ENCODE results near the gene SARM1.

The SARM1 gene

DNA sequence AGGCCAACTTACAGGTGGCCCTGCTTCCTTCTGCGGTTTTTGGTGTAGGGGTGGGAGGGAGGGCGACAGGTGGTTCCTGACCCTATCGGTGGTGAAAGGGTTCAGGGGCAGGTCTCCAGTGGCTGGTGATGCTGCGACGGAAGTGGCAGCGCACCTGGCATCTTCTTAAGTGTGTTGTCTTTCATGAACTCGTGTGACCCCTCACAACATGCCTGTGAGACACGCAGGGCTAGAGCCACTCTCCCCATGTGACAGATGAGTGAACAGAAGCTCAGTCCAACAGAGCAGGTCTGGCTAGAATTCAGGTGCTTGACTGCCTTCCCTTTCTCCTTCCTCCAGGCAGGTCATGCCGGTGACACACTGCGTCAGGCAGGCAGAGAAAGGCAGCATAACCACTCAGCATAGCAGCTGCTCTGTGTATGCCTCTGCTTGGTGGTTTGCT, 28.0 kb upstream of the SARM1 start:
- DNase-seq: no peak
- no peaks in the 10 kb centered on the region for H3K36me3 ChIP-seq
- H3K9me3 ChIP-seq: no peaks in the 10 kb centered on the region

DNA sequence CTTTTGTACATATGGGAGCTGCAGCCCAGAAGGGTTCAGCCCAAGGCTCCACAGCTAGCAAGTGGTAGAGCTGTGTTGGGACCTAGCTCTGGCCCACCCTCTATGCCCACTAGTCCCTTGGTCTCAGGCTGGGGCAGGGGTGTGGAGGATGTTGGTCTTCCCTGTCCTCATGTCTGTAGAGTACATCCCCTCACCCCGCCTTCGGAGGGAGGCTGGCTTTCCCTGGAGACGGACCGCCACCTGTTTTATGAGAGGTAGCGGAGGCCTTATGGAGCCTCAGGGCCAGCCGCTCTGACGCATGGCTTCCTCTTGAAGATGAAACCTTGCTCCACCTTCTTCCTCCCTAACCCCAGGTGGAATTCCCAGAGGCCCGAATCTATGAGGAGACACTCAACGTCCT, 27.5 kb upstream of the SARM1 start:
- Histone ChIP-seq H3K4me1 (no peaks in the 10 kb centered on the region), H3K36me3 (no peaks in the 10 kb centered on the region), H3K9me3 (no peaks in the 10 kb centered on the region), H3K27me3 (no peaks in the 10 kb centered on the region), H3K4me3 (ENCODE audit: low read depth, low read length) (no peak overlapping the region)
- DNase-seq: no peak
- no peak for TF ChIP-seq CTCF (IDR thresholded peaks at IDR 0.05; ENCODE audit: low read depth, low read length)

More for the DNA sequence above, 28.0 kb upstream of the SARM1 start:
- Histone ChIP-seq H3K4me1 (no peaks in the 10 kb centered on the region), H3K4me3 (ENCODE audit: low read depth, low read length) (no peak overlapping the region), H3K27me3 (no peaks in the 10 kb centered on the region)
- TF ChIP-seq CTCF (IDR thresholded peaks at IDR 0.05; ENCODE audit: low read depth, low read length): no peak

DNA sequence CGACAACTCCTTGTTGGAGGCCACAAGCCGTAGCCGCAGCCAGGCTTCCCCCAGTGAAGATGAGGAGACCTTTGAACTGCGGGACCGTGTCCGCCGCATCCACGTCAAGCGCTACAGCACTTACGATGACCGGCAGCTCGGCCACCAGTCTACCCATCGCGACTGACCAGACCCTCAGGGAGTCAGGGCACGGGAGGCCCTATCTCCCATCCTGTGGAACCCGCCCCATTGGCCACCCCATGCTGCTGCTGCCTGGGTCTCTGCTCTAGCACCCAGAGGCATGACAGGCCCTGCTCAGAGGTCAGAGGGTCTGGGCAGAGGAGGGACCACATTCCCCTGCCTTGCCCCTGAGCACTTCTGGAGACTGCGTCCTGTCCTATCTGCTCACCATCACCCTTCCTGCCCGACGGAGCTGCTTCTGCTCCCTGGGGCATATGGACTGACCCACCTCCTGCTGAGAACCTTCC, 27.0 kb upstream of the SARM1 start:
- Histone ChIP-seq H3K4me3 (ENCODE audit: low read depth, low read length) (no peak overlapping the region), H3K9me3 (no peaks in the 10 kb centered on the region), H3K27me3 (no peaks in the 10 kb centered on the region), H3K4me1 (no peaks in the 10 kb centered on the region), H3K36me3 (no peaks in the 10 kb centered on the region)
- DNase-seq: no peak
- no peak for TF ChIP-seq CTCF (IDR thresholded peaks at IDR 0.05; ENCODE audit: low read depth, low read length)

DNA sequence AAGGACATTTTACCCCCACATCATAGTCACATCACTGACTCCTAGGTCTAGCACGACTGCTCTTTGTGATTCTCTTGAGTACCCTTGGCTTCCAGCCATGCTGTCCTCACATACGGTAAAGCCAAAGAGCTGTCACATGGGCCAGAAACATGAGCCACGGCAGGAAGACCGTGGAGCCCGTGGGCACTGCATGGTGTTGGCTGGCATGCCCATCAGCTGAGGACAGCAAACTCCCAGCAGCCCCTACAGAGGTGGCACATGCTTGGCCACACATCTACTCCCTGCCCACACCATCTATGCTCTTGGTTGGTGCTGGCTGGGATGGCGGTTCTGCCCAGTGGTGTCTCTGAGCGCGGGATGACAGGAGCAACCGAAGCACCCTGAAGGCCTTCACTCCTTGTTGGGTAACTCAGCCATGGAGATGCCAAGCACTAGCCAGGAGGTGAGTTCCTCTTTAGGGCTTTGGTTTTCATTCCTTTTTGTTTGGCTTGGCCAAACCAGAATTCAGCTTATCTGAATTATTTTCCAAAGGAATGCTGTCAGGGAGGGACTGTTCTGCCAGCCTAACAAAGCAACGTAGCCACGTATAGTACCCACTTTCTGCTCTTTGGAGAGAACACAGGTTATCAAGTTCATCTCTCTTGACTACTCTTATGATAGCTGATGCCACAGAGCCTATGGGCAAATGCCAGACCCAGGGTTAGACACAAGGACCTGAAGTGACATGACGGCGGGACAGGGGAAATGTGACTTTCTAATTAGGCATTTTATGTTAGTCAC, 25.9 kb upstream of the SARM1 start:
- Histone ChIP-seq H3K36me3 (no peaks in the 10 kb centered on the region), H3K4me1 (no peaks in the 10 kb centered on the region), H3K27me3 (no peaks in the 10 kb centered on the region), H3K9me3 (no peaks in the 10 kb centered on the region), H3K4me3 (ENCODE audit: low read depth, low read length) (no peak overlapping the region)
- no peak for DNase-seq
- no peak for TF ChIP-seq CTCF (IDR thresholded peaks at IDR 0.05; ENCODE audit: low read depth, low read length)

GRCh38 chr17:28346199-28346580, 25.3 kb upstream of the SARM1 start:
- H3K9me3 ChIP-seq: no peaks in the 10 kb centered on the region
- H3K4me1 ChIP-seq: no peaks in the 10 kb centered on the region
- H3K27me3 ChIP-seq: no peaks in the 10 kb centered on the region
- TF ChIP-seq CTCF (IDR thresholded peaks at IDR 0.05; ENCODE audit: low read depth, low read length): no peak
- H3K4me3 ChIP-seq (ENCODE audit: low read depth, low read length): no peak overlapping the region
- no peaks in the 10 kb centered on the region for H3K36me3 ChIP-seq
- no peak for DNase-seq

DNA sequence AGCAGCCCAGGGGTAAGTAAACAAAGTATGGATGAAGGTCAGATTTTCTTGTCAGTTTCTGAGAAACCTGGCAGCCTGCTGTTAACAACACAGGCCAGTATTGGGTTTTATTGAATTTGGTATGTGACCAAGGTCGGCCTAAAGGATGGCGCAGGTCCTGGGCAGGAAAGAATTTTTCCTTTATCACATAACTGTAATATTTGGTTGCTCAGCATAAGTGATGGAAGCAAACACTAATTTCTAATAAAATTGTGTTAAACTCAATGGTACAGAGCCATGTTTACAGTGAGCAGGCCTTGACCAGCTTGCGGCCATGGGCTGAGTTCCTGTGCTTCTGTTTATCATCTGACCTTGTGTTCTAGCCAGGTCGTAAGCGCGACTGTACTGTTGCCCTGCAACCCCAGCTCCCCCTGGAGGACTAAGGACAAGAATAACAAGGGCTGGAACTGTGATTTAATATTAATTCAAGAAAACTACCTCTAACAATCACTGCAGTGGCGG, 24.7 kb upstream of the SARM1 start:
- TF ChIP-seq CTCF (IDR thresholded peaks at IDR 0.05; ENCODE audit: low read depth, low read length): peak; percentile 32
- Histone ChIP-seq H3K4me3 (ENCODE audit: low read depth, low read length) (no peak overlapping the region), H3K36me3 (0 out of 2 replicates have a peak, but pooled peaks cover 3% of the 10 kb centered on the region), H3K4me1 (no peaks in the 10 kb centered on the region), H3K9me3 (no peaks in the 10 kb centered on the region), H3K27me3 (no peaks in the 10 kb centered on the region)
- DNase-seq: no peak
